ENCODE data around the gene VPS37C.

DNA sequence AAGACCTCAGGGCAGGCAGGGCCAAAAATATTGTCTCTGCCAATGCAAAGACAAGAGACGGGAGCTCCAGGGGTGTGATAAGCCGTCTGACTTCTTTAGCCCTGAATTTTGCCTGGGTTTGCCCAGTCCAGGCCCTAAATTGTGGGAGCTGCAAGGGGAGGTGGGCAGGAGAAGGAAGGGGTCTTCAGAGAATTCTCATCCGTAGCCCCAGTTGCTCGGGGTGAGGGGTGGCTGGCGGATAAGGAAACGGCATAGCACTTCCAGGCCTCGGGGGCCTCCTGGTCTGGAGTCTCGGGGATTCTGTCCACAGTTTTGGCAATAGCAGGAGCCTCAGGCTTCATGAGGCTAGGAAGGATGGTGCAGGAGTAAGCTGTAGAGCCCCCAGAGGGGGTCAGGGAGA lies 51.6 kb downstream of the VPS37C start:
- TF ChIP-seq, protein P1, sequence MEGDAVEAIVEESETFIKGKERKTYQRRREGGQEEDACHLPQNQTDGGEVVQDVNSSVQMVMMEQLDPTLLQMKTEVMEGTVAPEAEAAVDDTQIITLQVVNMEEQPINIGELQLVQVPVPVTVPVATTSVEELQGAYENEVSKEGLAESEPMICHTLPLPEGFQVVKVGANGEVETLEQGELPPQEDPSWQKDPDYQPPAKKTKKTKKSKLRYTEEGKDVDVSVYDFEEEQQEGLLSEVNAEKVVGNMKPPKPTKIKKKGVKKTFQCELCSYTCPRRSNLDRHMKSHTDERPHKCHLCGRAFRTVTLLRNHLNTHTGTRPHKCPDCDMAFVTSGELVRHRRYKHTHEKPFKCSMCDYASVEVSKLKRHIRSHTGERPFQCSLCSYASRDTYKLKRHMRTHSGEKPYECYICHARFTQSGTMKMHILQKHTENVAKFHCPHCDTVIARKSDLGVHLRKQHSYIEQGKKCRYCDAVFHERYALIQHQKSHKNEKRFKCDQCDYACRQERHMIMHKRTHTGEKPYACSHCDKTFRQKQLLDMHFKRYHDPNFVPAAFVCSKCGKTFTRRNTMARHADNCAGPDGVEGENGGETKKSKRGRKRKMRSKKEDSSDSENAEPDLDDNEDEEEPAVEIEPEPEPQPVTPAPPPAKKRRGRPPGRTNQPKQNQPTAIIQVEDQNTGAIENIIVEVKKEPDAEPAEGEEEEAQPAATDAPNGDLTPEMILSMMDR (IDR thresholded peaks at IDR 0.05): no peak
- no peak for TF ChIP-seq POLR2A (IDR thresholded peaks at IDR 0.05)
